Fibroblast of skin of left biceps (primary cell): ENCODE results near the gene NLRC5.
"Not testable (repeated sequence)": the region's sequence is repeated elsewhere in the genome, so short reads cannot be mapped to it uniquely, and the experiment has no call there.

Source experiments
- DNase-seq, 2 experiments: peaks; one replicate each; pipeline ENCODE4 v3.0.0-alpha.2; 2013; ENCODE audit warnings: low read depth in 2 of 2

Gene NLRC5

DNA sequence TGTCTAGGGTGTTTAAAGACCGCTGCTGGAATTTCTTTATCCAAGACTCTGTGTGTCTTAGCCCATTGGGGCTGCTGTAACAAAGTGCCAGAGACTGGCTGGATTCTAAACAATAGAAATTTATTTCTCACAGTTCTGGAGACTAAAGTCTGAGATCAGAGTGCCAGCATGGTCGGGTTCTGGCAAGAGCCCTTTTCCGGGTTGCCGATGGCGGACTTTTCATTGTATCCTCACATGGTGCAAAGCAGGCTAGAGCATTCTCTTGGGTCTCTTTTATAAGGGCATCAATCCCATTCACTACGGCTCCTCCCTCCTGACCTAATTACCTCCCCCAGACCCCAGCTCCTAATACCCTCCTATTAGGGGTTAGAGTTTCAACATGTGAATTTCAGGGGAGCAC is 9.5 kb downstream of the NLRC5 start:
- no peak for DNase-seq

DNA sequence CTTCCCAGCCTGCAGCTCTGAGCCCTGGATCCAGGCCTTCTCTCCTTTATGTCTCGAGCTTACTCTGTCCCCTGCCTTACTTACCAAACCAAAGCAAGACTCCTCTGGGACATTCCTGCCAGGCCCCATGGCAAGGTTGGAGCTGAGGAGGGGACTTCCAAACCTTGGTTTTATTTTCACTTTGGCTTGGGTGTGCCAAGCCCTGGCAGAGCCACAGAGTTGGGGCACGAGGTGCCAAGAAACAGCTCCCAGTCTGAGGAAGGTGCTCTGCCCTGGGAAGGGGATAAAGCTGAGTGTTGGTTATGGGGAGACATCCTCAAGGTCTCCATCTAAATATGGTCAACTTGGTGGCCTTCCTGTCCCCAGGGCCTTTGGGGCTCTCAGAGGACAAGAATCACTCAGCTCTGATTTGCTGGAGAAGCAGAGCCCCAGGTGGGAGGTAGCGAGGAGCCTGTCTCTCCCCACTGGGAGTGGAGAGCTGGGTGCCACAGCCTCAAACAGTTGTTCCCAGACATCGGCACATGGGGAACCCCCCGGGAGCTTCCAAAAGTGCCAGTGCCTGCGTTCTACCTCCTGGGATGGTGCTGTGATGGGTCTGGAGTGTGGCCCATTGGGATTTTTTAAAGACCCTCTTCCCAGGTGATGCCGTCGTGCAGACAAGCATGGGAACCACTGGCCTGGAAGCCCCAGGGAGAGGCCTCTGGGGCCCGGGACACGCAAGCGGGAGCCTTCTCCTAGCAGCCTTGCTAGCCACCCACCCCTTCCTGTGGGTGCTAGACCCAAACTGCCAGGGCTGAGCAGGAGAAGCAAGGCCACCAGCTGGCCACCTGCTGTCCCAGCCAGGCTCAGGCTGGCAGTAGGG is 10.3 kb downstream of the NLRC5 start:
- no peak for DNase-seq

- DNase-seq: peak; percentile 68 to 70
Measured at GRCh38 chr16:57000271-57001025, 11.1 kb downstream of the NLRC5 start.

- no peak for DNase-seq
Measured at GRCh38 chr16:57001026-57001679, 11.8 kb downstream of the NLRC5 start.

DNA sequence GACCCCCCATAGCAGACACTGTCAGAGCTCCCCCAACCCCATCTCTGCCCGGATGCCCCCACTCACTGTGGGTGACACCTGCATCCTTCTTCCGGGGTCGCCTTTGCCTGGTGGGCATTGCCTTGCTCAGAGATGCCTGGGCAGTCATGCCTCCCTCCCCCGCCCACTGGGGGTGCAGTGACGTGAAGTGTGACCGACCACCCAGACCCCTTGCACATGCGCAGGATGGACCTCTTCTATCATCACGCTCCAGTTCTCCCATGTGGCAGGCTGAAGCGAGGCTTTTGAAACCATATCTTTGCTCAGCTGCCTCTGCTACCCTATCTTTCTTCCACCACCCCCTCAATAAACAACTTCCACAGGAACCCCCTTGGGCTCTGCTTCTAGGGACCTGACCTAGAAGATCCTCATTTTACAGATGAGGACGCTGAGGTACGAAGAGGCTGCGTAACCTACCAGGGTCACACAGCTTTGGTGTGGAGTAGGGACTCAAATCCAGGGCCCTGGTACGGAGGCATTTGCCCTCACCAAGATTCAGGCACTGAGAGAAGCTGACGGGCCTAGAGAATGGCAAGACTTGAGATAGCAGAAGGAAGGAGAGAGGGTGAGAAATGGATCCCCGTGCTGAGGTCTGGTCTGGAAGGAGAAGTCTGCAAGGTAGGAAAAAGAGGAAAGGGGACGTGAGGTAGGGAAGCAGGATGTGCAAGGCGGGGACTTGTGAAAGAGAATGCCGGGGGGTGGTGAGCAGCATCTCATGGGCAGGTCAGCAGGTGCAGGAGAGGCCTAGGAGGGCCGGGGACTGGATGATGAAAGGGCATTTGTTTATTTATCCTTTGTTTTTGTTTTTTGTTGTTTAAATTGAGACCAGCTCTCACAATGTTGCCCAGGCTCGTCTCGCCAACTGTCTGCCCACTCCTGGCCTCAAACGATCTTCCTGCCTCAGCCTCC is 14.4 kb downstream of the NLRC5 start:
- DNase-seq: no peak

GRCh38 chr16:57004387-57005250 is 15.3 kb downstream of the NLRC5 start:
- no peak for DNase-seq

DNA sequence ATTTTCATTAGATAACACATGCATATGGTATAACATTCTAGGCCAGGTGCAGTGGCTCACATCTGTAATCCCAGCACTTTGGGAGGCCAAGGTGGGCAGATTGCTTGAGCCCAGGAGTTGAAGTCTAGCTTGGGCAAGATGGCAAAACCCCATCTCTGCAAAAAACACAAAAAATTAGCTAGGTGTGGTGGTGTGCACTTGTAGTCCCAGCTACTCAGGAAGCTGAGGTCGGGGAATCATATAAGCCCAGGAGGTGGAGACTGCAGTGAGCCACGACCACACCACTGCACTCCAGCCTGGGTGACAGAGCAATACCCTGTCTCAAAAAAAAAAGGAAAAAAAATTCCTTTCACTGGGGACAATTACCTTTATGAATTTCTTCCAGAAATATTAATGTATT is 16.2 kb downstream of the NLRC5 start:
- not testable (repeated sequence) for DNase-seq

GRCh38 chr16:57007050-57007449 is 17.7 kb downstream of the NLRC5 start:
- no peak for DNase-seq

DNA sequence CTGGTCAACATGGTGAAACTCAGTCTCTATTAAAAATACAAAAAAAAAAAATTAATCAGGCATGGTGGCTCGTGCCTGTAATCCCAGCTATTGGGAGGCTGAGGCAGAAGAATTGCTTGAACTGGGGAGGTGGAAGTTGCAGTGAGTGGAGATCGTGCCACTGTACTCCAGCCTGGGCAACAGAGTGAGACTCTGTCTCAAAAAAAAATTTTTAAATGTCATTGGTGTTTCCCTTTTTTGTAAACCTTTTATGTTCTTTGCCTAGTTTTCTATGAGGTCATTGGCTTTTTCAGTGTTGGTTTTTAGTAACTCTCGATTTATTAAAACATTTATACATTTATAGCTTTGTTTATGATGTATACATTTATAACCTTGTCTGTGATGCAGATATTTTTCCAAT is 18.2 kb downstream of the NLRC5 start:
- no peak for DNase-seq

- DNase-seq: no peak
Measured at GRCh38 chr16:57008440-57008839, 19.1 kb downstream of the NLRC5 start.

DNA sequence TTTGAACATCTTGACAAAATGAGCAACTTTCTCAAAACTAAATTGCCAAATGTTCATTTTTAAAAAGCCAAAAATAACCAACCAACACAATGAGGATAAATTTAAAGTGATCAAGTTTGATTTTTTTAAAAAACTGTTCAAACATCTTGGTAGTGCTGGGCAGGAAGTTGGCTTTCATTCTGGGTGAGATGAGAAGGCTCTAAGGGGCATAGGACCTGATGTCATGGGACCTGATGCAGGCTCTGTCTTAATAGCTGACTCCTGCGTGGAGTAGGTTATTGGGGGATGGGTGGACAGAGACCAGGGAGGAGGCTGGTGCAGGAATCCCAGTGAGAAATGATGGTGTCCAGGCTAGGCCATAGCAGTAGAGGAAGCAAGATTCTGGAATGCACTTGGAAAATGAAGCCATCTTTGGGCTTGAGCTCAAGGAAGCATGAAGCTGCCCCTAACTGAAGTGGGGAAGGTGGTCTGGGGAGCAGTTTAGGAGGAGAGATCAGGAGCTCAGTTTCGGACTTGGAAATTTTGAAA is 20.4 kb downstream of the NLRC5 start:
- no peak for DNase-seq

- no peak for DNase-seq
Measured at GRCh38 chr16:57012353-57012752, 23.0 kb downstream of the NLRC5 start.

DNA sequence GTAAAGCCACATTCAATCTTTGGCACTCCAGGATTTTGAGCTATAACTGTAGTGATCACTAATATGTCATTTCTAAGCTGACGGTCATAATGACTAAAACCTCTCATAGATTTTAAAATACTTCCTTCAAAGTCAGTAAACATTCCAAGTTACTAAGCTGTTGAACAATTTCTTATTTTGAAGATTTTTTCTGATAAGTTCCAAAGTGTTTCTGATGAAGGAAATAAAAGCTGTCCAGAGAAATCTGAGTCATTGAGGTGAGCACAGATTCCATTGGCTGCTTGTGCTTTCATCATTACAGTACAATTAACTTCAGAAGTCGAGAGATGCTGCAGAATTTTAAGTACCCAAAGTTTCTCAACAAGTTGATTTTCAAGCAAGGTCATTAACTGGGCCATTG is 23.9 kb downstream of the NLRC5 start:
- peak in 1 of 2 experiments; percentile 31 for DNase-seq

DNA sequence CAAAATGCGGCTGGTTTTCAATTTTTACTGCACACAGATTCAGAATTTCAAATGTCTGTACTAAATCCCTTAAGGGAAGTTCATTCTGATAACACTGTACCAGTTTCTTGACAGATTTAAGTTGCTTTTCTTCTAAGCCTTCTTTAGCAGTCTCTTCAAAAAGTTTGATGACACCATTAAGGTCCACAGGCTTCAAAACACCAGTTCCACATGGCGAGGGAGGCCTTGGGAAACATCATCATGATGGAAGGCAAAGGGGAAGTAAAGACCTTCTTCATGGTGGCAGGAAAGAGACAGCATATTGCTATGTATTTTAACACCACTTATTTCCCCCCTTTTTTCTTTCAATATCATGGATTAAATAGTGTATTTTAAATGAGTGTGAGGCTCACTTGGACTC is 24.5 kb downstream of the NLRC5 start:
- DNase-seq: no peak

DNA sequence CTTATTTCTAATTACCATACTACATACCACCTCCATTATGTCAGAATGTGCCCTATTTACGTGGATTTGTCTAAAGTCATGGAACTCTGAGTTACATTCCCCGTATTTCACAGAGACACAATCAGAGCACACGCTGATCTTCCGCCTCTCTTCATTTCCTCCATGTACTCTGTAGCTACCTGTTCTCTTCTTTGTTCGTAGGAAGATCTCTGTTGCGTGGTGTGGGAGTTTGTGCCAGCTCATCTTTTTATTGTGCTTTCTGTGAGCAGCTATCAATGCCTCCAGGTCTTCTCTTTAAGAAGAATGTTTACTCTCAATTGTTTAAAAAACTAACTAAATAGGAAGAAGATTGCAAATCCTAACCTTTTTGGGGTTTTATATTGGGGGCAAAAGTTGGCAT is 26.9 kb downstream of the NLRC5 start:
- no peak for DNase-seq

- no peak for DNase-seq
Measured at GRCh38 chr16:57016831-57017230, 27.5 kb downstream of the NLRC5 start.

GRCh38 chr16:57017251-57017650 is 27.9 kb downstream of the NLRC5 start:
- no peak for DNase-seq

DNA sequence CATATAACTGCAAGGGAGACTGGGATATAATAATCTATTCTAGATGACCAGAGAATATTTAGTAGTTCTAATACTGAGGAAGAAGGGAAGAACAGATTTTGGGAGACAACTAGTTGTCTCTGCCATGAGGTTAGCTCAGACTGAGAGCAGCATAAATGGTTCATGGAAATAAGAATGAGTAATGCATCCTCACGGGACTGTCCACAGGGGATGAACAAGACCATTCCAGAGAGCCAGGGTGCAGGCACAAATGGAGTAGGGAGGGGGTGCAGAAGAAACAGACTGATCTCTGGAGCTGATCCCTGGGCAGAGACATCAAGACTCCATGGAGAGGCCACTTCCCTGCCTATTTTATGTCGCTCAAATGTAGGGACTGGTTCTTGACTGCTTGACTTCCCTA is 30.4 kb downstream of the NLRC5 start:
- no peak for DNase-seq

GRCh38 chr16:57020651-57021050 is 31.3 kb downstream of the NLRC5 start:
- DNase-seq: no peak

DNA sequence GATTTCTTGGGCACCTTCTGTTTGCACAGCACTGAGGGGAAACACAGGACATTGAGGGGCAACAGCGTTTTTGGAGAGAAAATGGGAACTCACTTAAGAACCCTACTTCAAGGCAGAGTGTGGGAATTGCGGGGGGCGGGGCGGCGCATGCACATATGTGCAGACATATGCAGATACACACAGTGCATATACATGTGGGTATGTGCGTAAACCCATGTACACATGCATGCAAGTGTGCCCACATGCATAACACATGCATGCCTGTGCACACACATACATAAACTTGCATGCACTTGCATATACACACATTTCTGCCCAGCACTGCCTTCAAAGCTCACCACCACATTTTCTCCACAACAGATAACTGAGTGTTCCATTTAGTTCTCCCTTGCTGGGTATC is 32.4 kb downstream of the NLRC5 start:
- DNase-seq: no peak
